ENCODE measurements around the gene SLC15A5. TPM values are rescaled to one million over a fixed set of nuclear protein-coding genes. Genes with fewer than 3 reads are reported as not detected.

SLC15A5 gene
- total RNA-seq, 3 donors from 2014 or later (not counting 1 experiment from before 2014, with no cell fraction given), result not detected

DNA sequence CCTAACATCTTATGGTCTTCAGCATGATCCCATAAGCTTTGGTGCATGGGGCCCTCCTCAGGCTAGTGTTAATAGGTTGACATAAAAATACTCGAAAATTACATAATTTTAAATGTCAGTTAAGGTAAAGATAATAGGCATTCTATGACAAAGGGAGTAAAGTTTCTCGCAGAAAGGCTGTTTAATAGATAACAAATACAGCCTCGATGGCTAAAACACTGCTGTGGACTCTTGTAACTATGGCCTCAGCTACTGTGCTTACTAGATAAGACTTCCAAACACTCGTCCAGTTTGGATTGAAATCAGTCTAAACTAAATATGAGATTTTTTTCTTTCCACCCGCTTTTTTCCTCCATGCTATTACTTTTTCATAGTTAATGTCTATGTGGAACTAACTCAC, 46.8 kb upstream of the SLC15A5 start:
- TF ChIP-seq, protein P1, sequence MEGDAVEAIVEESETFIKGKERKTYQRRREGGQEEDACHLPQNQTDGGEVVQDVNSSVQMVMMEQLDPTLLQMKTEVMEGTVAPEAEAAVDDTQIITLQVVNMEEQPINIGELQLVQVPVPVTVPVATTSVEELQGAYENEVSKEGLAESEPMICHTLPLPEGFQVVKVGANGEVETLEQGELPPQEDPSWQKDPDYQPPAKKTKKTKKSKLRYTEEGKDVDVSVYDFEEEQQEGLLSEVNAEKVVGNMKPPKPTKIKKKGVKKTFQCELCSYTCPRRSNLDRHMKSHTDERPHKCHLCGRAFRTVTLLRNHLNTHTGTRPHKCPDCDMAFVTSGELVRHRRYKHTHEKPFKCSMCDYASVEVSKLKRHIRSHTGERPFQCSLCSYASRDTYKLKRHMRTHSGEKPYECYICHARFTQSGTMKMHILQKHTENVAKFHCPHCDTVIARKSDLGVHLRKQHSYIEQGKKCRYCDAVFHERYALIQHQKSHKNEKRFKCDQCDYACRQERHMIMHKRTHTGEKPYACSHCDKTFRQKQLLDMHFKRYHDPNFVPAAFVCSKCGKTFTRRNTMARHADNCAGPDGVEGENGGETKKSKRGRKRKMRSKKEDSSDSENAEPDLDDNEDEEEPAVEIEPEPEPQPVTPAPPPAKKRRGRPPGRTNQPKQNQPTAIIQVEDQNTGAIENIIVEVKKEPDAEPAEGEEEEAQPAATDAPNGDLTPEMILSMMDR (IDR thresholded peaks at IDR 0.05), result no peak
- intact Hi-C loops (cut with micrococcal nuclease), result no loop called here
- Histone ChIP-seq H3K36me3 (ENCODE audit: control insufficient read depth, insufficient read depth, low read length) (no peaks in the 10 kb centered on the region), H3K4me3 (ENCODE audit: low read length) (no peak overlapping the region), H3K27me3 (ENCODE audit: control insufficient read depth, insufficient read depth, low read length) (no peaks in the 10 kb centered on the region), H3K27ac (ENCODE audit: low read length) (no peak overlapping the region), H3K4me1 (ENCODE audit: control insufficient read depth, insufficient read depth, low read length) (no peaks in the 10 kb centered on the region), H3K9me3 (ENCODE audit: control insufficient read depth, insufficient read depth, low read length) (no peaks in the 10 kb centered on the region)
- DNase-seq, result no peak
- no peak for ATAC-seq
- Mint-ChIP-seq H3K9me3 (peaks cover 15 to 27% of the 10 kb centered on the region in 2 donors), H3K27ac (no peak overlapping the region), H3K27me3 (ENCODE audit: low read depth in 2 of 2) (no peaks in the 10 kb centered on the region), H3K4me3 (no peak overlapping the region), H3K36me3 (no peaks in the 10 kb centered on the region), H3K4me1 (no peaks in the 10 kb centered on the region)
- WGBS (ENCODE audit: insufficient coverage), result 81% methylated on average over 3 of the region's 5 CpGs

DNA sequence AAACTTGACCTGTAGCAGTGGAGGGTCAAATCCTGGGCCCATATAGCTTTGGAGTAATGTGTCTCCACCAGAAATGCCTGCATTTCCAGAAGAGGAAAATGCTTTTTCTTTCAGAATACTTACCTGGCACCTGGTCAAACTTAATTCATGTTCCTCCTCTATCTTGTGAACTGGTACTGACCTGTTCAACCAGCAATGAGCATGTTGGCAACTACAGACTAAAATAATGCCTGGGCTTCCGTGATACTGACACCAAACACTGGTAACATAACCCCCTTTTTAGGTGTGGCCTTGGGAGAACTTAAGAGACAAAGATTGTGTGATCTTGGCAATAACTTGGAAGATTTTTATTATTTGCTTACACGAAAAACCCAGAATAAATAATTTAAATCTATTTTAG, 46.2 kb upstream of the SLC15A5 start:
- no peak overlapping the region for H3K27ac Mint-ChIP-seq
- ATAC-seq (no peak), DNase-seq (no peak)
- Histone ChIP-seq H3K4me1 (ENCODE audit: control insufficient read depth, insufficient read depth, low read length) (no peaks in the 10 kb centered on the region), H3K27me3 (ENCODE audit: control insufficient read depth, insufficient read depth, low read length) (no peaks in the 10 kb centered on the region), H3K27ac (ENCODE audit: low read length) (no peak overlapping the region), H3K4me3 (ENCODE audit: low read length) (no peak overlapping the region), H3K9me3 (ENCODE audit: control insufficient read depth, insufficient read depth, low read length) (no peaks in the 10 kb centered on the region), H3K36me3 (ENCODE audit: control insufficient read depth, insufficient read depth, low read length) (no peaks in the 10 kb centered on the region)
- no peaks in the 10 kb centered on the region for H3K4me1 Mint-ChIP-seq
- no peaks in the 10 kb centered on the region for H3K36me3 Mint-ChIP-seq
- H3K9me3 Mint-ChIP-seq, result peaks cover 18 to 24% of the 10 kb centered on the region in 2 donors
- H3K27me3 Mint-ChIP-seq (ENCODE audit: low read depth in 2 of 2), result no peaks in the 10 kb centered on the region
- intact Hi-C loops (cut with micrococcal nuclease), result no loop called here
- TF ChIP-seq, protein P1 (IDR thresholded peaks at IDR 0.05), result no peak
- H3K4me3 Mint-ChIP-seq, result no peak overlapping the region
- WGBS (ENCODE audit: insufficient coverage), result 88% methylated on average over 1 of the region's 2 CpGs

DNA sequence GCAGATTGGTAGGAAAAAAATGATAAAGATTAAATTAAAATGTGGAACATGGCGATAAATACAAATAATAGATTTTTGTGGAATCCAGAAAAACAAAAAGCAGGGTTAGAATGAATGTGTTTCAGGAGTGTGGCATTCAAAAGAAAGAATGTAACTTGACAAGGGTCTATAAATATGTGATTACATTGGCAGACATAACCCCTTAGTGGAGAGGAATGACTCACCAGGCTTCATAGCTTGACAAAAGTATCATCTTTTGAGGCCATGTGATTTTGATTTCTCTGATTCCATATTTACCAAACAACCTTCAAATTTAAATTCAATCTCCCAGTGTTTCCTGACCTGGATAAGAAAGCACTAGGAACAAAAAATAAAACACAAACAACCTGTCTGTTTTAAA, 45.5 kb upstream of the SLC15A5 start:
- H3K9me3 Mint-ChIP-seq, result peaks cover 21 to 26% of the 10 kb centered on the region in 2 donors
- Histone ChIP-seq H3K27me3 (ENCODE audit: control insufficient read depth, insufficient read depth, low read length) (no peaks in the 10 kb centered on the region), H3K4me1 (ENCODE audit: control insufficient read depth, insufficient read depth, low read length) (no peaks in the 10 kb centered on the region), H3K4me3 (ENCODE audit: low read length) (no peak overlapping the region), H3K27ac (ENCODE audit: low read length) (no peak overlapping the region), H3K36me3 (ENCODE audit: control insufficient read depth, insufficient read depth, low read length) (no peaks in the 10 kb centered on the region), H3K9me3 (ENCODE audit: control insufficient read depth, insufficient read depth, low read length) (no peaks in the 10 kb centered on the region)
- no peaks in the 10 kb centered on the region for H3K4me1 Mint-ChIP-seq
- DNase-seq (no peak), ATAC-seq (no peak)
- TF ChIP-seq, protein P1 (IDR thresholded peaks at IDR 0.05), result no peak
- WGBS (ENCODE audit: insufficient coverage), result 89% methylated on average over 1 of the region's 1 CpG
- intact Hi-C loops (cut with micrococcal nuclease), result no loop called here
- no peak overlapping the region for H3K4me3 Mint-ChIP-seq
- H3K36me3 Mint-ChIP-seq, result no peaks in the 10 kb centered on the region
- no peaks in the 10 kb centered on the region for H3K27me3 Mint-ChIP-seq (ENCODE audit: low read depth in 2 of 2)
- no peak overlapping the region for H3K27ac Mint-ChIP-seq

DNA sequence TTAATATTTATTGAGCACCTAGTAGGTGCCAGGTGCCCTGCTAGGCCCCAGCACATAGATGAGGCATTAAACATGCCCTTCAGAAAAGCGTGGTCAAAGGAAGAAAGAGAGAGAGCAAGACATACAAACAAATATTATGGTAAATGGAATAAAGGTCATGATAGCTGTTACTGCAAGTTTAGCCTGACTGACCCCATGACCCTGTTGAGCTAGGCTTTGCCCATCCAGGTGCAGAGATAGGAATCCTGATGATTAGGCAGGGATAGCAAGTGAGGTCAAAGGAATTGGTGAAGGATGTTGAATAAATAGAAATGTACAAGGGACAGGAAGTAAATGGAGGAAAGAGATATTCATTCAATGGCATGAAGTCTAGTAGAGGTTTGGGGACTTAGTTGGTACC, 33.4 kb upstream of the SLC15A5 start:
- Mint-ChIP-seq H3K36me3 (peaks cover 7% of the 10 kb centered on the region), H3K27me3 (ENCODE audit: low read depth in 2 of 2) (no peaks in the 10 kb centered on the region), H3K9me3 (peaks cover 12 to 20% of the 10 kb centered on the region in 2 donors), H3K27ac (no peak overlapping the region), H3K4me3 (no peak overlapping the region), H3K4me1 (no peaks in the 10 kb centered on the region)
- no peak overlapping the region for H3K4me3 ChIP-seq (ENCODE audit: low read length)
- no peaks in the 10 kb centered on the region for H3K27me3 ChIP-seq (ENCODE audit: control insufficient read depth, insufficient read depth, low read length)
- peaks cover 3% of the 10 kb centered on the region for H3K9me3 ChIP-seq (ENCODE audit: control insufficient read depth, insufficient read depth, low read length)
- DNase-seq (no peak), ATAC-seq (no peak)
- TF ChIP-seq, protein P1 (IDR thresholded peaks at IDR 0.05), result no peak
- no peaks in the 10 kb centered on the region for H3K36me3 ChIP-seq (ENCODE audit: control insufficient read depth, insufficient read depth, low read length)
- H3K27ac ChIP-seq (ENCODE audit: low read length), result no peak overlapping the region
- 77% methylated on average over 1 of the region's 1 CpG for WGBS (ENCODE audit: insufficient coverage)
- intact Hi-C loops (cut with micrococcal nuclease), result no loop called here
- no peaks in the 10 kb centered on the region for H3K4me1 ChIP-seq (ENCODE audit: control insufficient read depth, insufficient read depth, low read length)

Data from natural killer cell (primary cell).